ENCODE results near the gene XYLT1. TPM values are rescaled to one million over a fixed set of nuclear protein-coding genes. Genes with fewer than 3 reads are reported as not detected.

The XYLT1 gene
- total RNA-seq, 1 experiment from 2014 or later: 25.0 TPM

DNA sequence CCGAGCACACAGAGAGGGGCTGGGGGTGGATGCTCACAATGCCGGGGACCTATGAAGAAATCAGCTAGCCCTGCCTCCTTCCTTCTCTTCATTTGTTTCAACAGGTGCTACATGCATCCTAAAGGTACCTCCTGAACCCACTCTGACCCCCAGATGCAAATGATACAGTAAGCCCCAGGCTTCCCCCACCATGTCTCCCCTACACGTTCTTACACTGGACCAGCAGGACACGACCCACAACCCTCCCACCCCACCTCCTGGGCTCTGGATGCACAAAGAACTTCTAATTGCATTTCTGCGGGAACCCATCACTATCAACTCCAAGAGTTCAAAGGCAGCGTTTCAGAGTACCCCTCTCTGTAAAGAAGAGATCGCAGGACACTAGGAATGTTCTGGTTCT lies 2.1 kb downstream of the XYLT1 start:
- ATAC-seq (no peak), DNase-seq (ENCODE audit: low spot score) (no peak)
- ChIA-PET POLR2A (interaction anchor here (0.6 kb wide), 1 partner anchor 14 kb away, joined by 5 read pairs; no protein-coding TSS in a partner anchor), CTCF (interaction anchor here (0.5 to 4.8 kb wide), 40 partner anchors 19 to 401 kb away, joined by 3 to 57 read pairs (median 6); no protein-coding TSS in a partner anchor)
- Mint-ChIP-seq H3K4me1 (peaks cover 51% of the 10 kb centered on the region), H3K4me3 (peak overlapping the region; percentile 76), H3K9me3 (peaks cover 3% of the 10 kb centered on the region), H3K36me3 (peaks cover 3% of the 10 kb centered on the region; the same call in 1 of the 2 replicates), H3K27ac (no peak overlapping the region), H3K27me3 (ENCODE audit: low read depth) (peaks cover 16% of the 10 kb centered on the region)
- TF ChIP-seq ZNF138 (CRISPR knock-in tag; conservative IDR thresholded peaks at IDR 0.05) (no peak), GABPB1 (CRISPR knock-in tag; IDR thresholded peaks at IDR 0.05) (no peak), PRRX2 (CRISPR knock-in tag; IDR thresholded peaks at IDR 0.05) (no peak), NR2C2 (CRISPR knock-in tag; IDR thresholded peaks at IDR 0.05) (no peak), TP53 (CRISPR knock-in tag; IDR thresholded peaks at IDR 0.05) (no peak)
- TF ChIP-seq, protein P1, sequence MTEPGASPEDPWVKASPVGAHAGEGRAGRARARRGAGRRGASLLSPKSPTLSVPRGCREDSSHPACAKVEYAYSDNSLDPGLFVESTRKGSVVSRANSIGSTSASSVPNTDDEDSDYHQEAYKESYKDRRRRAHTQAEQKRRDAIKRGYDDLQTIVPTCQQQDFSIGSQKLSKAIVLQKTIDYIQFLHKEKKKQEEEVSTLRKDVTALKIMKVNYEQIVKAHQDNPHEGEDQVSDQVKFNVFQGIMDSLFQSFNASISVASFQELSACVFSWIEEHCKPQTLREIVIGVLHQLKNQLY (CRISPR knock-in tag; IDR thresholded peaks at IDR 0.05): no peak

DNA sequence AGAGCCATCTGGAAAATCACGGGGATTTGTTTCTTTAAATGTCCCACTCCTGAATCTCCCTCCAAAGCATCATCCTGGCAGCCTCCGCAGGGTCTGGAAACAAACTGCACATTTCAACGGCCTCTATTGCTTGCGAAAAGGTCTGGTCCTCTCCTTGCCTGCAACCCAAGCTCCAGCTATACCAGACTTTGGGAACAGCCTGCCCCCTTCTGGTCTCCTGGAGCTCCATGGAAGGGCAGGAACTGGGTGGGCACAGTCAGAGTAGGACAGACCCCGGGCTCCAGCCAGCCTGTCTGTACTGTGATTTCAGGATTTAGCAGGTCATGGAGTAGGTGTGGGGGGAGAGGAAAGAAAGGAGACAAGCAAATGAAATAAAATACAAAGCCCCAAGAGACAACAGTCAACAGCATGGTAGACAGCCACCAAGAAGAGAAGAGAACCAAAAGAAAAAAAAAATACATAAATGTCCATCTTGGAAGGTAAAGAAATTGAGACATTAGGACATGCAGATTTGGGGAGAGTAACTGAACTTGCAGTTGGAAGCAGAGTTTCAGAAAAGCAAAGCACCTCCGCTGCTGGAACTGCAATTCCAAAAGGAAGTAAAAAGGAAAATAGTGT lies 2.7 kb downstream of the XYLT1 start:
- DNase-seq (ENCODE audit: low spot score) (peak; percentile 77), ATAC-seq (peak; percentile 78)
- Mint-ChIP-seq H3K4me3 (peak overlapping the region; percentile 39; the same call in 1 of the 2 replicates), H3K9me3 (peaks cover 5% of the 10 kb centered on the region), H3K4me1 (peaks cover 54% of the 10 kb centered on the region), H3K27ac (no peak overlapping the region), H3K27me3 (ENCODE audit: low read depth) (peaks cover 16% of the 10 kb centered on the region), H3K36me3 (peaks cover 8% of the 10 kb centered on the region; the same call in 1 of the 2 replicates)
- ChIA-PET POLR2A (interaction anchor here (0.6 kb wide), 1 partner anchor 13 kb away, joined by 5 read pairs; no protein-coding TSS in a partner anchor), CTCF (interaction anchor here (0.6 to 4.8 kb wide), 65 partner anchors 9 to 454 kb away, joined by 3 to 57 read pairs (median 4); no protein-coding TSS in a partner anchor)
- TF ChIP-seq, protein P2, sequence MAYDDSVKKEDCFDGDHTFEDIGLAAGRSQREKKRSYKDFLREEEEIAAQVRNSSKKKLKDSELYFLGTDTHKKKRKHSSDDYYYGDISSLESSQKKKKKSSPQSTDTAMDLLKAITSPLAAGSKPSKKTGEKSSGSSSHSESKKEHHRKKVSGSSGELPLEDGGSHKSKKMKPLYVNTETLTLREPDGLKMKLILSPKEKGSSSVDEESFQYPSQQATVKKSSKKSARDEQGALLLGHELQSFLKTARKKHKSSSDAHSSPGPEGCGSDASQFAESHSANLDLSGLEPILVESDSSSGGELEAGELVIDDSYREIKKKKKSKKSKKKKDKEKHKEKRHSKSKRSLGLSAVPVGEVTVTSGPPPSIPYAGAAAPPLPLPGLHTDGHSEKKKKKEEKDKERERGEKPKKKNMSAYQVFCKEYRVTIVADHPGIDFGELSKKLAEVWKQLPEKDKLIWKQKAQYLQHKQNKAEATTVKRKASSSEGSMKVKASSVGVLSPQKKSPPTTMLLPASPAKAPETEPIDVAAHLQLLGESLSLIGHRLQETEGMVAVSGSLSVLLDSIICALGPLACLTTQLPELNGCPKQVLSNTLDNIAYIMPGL (CRISPR knock-in tag; IDR thresholded peaks at IDR 0.05): peak; percentile 28; the same call in 1 of the 2 replicates
- TF ChIP-seq, protein P3, sequence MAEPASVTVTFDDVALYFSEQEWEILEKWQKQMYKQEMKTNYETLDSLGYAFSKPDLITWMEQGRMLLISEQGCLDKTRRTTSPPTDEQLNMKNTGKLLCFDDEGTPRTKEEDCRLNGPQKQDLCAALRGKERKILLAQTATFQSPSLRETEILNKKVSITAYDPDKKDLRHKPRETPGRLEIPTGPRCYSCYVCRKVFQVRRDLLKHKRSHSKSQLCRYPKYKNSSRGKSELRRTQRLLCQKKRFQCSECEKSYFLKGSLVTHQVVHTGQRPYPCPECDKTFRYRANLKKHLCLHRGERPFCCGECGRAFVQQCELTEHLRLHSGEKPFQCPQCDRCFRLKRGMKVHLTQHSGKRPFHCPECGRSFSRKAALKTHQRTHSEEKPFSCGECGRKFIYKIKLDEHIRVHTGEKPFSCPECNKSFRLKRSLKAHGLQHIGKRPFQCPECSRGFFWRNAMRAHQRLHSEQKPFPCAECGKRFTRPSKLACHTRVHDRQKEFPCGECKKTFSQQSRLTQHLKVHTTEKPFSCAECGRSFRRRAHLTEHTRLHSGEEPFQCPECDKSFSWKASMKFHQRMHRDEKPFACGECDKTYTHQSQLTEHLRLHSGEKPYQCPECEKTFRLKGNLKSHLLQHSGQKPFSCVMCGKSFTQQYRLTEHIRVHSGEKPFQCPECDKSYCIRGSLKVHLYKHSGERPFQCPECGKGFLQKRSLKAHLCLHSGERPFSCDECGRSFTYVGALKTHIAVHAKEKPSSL (CRISPR knock-in tag; conservative IDR thresholded peaks at IDR 0.05): no peak

DNA sequence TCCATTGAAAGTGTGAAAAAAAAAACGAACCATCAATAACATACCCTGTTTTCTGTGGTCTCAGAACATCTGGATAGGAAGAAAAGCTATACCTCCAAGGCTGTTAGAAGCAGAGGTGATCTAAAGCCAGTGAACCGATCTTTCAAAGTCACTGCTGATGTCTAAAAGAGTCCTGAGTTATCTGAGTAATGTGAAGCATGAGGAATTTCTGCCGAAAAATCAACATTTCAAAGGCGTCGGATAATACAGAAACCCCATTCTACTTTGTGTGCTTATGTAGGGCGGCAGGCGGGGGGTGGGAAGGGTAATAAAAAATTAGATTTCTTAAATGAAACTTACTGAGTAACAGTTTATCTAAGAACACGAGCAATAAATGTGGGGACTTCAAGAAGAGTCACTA lies 3.9 kb downstream of the XYLT1 start:
- Mint-ChIP-seq H3K4me3 (peak overlapping the region; percentile 2), H3K36me3 (peaks cover 11% of the 10 kb centered on the region), H3K9me3 (peaks cover 6% of the 10 kb centered on the region), H3K27ac (0 out of 2 replicates have a peak overlapping the region, but pooled peaks have one; percentile 72), H3K4me1 (peaks cover 64% of the 10 kb centered on the region), H3K27me3 (ENCODE audit: low read depth) (peaks cover 16% of the 10 kb centered on the region)
- TF ChIP-seq, protein P3 (CRISPR knock-in tag; conservative IDR thresholded peaks at IDR 0.05): no peak
- TF ChIP-seq GTF2I (CRISPR knock-in tag; conservative IDR thresholded peaks at IDR 0.05) (no peak), ZNF121 (CRISPR knock-in tag; IDR thresholded peaks at IDR 0.05) (no peak), ZNF138 (CRISPR knock-in tag; conservative IDR thresholded peaks at IDR 0.05) (no peak)
- TF ChIP-seq, protein P4, sequence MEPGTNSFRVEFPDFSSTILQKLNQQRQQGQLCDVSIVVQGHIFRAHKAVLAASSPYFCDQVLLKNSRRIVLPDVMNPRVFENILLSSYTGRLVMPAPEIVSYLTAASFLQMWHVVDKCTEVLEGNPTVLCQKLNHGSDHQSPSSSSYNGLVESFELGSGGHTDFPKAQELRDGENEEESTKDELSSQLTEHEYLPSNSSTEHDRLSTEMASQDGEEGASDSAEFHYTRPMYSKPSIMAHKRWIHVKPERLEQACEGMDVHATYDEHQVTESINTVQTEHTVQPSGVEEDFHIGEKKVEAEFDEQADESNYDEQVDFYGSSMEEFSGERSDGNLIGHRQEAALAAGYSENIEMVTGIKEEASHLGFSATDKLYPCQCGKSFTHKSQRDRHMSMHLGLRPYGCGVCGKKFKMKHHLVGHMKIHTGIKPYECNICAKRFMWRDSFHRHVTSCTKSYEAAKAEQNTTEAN (CRISPR knock-in tag; IDR thresholded peaks at IDR 0.05): no peak
- ATAC-seq (no peak), DNase-seq (ENCODE audit: low spot score) (no peak)
- ChIA-PET CTCF (interaction anchor here (0.7 to 4.8 kb wide), 33 partner anchors 17 to 455 kb away, joined by 3 to 57 read pairs (median 5); no protein-coding TSS in a partner anchor), POLR2A (no interaction called here)
